Measurements from ENCODE around the gene CLSTN1.
"Not testable (repeated sequence)": the region's sequence is repeated elsewhere in the genome, so short reads cannot be mapped to it uniquely, and the experiment has no call there.

CLSTN1 gene

DNA sequence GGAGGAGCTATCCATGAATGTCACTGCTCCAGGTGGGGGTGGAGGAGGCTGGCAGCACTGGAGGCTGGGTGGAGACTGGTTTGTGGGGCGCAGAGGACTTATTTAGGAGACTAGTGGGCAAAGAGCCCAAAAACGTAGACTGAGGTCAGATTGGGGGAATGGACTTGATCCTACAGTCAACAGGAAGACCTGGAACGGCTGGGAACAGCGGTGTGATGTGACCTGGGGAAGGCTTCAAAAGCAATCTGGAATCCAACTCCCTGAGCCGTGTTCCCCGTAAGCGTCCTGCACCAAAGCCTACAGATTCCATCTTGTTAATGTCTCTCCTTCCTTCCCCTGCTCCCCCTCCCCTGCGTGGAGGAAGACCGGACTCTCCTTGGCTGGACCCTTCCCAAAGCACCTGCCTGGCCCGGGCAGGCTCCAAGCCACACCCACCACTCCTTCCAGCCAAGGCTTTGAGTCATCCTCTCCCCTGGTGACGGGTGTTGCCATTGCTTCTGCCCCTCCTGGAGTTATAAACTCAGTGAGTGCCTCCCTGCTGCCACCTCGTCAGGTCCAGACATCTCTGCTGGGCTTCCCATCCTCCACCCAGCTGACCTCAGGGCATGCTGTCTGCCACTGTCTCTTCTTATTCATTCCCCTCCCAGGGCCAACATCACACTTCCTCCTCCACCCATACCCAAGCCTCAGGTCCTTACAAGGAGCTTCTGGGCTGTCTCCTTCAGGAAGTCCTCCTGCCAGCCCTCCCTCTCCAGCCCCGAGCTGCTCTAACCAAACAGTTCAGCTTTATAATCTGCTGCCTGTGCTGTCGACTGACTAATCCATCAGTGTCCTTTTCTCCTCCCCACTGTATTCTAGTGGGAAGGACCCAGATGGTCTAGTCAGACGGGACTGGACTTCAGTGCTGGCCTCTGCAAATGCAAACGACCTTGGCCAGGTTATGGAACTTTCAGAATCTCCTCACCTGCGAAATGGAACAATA lies 1.6 kb upstream of the CLSTN1 start:
- DNase-seq (ENCODE audit: low read depth): peak; percentile 22

DNA sequence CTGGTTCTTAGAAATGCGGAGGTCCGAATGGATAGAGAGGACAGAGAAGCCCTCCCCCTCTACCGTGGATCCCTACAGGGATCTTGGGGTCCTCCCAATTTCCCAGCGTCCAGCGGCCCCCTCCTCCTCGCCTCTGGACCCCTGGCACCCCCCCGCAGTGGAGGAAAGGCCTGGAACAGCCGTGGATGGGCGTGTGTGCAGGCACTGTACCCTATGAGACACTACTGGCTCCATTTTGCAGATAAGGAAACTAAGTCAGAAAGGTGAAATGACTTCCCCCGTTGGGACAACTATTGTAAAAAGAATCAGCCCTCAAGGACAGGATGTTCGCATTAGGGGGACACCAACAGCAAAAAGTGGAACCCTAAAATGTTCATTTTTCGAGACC lies 931 bp upstream of the CLSTN1 start:
- DNase-seq (ENCODE audit: low read depth): no peak

DNA sequence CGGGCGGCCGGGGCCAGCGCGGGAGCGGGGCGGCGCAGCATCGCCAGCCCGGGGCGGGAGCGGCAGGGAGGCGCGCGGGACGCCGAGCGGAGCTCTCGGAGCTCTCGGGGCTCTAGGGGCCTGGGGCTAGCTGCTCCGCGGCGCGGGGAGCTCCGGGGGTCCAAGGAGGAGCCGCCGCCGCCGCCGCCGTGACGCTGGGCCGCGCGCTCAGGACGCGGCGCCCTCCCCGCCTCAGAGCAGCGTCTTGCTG lies 147 bp downstream of the CLSTN1 start:
- no peak for DNase-seq (ENCODE audit: low read depth)

DNA sequence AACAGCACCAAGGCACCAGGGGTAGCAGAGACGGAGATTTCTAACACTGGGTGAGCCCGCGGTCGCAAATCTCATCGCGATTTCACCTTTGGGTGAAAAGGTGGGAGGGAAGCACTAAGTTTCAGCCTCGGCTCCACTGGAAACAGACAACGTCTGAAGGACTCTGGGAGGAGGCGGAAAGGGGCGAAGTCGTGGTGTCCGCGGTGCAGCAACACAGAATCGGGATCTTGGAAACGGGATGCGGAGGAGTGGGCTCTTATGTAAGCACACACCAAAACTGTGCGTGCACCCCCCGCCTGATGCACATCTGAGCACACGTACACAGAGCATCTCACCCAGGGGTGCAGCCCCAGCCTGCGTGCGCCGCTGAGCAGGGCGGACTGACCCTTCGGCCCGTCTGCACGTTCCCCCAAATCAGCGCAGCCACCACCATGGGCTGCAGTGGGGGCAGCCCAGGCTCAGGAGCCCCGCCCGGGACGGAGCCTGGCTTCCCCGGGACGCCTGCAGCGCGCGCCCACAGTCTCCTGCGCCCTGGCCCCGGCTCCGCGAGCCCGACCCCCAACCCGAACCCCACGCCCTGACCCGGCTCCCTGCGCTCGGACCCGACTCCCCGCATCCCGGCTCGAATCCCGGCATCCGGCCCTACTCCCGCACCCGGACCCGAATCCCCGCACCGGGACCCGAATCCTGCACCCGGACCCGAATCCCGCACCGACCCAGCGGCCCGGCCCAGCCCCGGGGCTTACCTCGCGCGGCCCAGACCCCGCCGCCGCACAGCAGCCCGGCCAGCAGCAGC lies 670 bp downstream of the CLSTN1 start:
- no peak for DNase-seq (ENCODE audit: low read depth)

DNA sequence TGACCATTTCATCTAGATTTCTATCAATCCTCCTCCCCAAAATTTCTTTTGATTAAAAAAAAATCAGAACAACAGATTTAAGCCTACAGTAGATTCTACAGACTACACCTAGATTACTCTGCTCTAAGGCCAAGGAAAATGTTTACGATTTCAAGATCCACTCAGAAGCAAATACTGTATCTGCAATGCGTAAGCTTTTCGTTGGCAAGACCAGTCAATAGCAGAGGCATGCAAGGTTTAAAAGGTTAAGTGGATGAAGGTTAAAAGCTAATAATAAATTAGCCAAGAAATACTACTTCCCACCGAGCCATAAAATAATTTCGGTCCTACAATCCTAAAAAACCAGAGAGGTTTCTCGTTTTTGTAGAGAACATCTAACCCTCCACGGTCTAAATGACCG lies 1.3 kb downstream of the CLSTN1 start:
- DNase-seq (ENCODE audit: low read depth): no peak

DNA sequence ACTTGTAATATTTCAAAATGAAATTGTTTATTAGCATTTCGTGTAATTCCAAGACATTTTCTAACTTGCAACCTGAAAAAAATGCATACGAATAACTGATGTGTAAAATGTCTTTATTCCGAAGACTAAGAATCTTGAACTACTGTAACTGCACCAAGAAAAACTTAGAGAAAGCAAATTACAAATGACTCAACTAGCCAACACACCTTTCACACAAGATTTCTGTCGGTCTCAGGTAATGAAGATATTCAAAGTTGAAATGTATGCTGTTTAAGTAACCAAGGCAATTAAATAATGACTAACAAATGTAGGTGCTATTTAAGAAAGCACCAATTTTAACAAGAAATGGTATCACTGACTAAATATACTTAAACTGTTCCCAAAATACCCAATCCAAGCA lies 2.1 kb downstream of the CLSTN1 start:
- no peak for DNase-seq (ENCODE audit: low read depth)

DNA sequence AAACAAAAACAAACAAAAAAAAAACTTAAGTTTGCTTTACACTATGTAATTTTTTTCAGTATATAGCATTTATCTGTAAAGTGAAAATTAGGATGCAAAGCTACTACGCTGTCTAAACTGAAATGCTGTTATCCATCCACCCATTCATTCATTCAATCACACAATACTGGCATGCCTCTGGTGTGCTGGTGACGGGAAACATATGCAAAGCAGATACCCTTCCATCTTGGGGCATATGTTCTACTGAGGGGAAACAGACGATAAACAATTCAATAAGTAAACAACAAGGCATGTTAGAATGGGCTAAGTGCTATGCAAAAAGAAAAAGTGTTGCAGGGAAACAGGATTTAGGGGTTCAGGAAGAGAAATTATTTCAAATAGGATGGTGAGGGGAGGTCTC lies 3.2 kb downstream of the CLSTN1 start:
- no peak for DNase-seq (ENCODE audit: low read depth)

DNA sequence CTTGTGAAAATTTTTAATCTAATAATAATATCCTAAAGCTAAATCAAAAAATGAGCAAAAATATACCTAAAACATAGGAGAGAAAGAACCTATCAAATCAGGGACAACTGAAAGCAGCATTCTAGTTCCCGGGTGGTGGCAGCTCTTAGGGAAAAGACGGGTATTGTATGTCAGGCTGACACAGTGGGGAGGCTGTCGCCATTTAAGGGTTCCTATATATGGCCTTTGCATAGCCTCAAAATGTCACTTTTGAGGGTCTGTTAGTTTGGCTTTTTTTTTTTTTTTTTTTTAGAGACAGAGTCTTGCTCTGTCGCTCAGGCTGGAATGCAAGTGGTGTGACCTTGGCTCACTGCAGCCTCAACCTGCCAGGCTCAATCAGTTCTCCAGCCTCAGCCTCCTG lies 6.0 kb downstream of the CLSTN1 start:
- DNase-seq (ENCODE audit: low read depth): no peak

DNA sequence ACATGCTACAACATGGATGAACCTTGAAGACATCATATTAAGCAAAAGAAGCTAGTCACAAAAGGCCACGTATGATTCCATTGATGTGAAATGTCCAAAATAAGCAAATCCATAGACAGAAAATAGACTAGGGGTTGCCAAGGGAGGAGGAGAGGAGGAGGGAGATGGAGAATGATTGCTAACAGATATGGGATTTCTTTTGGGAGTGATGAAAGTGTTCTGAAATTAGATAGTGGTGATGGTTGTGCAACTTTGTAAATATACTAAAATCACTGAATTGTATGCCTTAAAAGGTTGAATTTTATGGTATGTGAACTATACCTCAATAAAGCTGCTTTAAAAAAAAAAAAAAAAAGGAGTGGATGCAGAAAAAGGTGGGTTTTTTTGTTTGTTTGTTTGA lies 7.6 kb downstream of the CLSTN1 start:
- DNase-seq (ENCODE audit: low read depth): peak; percentile 81

DNA sequence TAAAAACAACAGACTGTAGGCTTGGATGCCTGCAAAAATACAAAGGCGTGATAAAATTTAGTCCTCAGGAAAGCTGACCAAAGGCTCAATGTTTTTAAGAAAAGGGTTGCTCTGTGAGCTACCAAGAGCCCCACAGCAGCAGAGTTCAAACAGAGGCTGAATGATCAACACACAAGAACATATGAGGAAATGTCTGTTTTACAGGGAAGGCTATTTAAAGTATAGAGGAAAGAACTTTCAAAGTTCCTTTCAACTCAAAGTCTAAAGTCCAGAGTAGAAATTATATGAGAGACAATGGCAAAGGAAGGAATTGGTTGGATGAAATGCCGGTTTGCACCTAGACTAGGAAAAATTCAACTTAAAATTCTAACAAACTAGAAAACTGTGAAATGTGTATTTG lies 8.6 kb downstream of the CLSTN1 start:
- DNase-seq (ENCODE audit: low read depth): no peak

DNA sequence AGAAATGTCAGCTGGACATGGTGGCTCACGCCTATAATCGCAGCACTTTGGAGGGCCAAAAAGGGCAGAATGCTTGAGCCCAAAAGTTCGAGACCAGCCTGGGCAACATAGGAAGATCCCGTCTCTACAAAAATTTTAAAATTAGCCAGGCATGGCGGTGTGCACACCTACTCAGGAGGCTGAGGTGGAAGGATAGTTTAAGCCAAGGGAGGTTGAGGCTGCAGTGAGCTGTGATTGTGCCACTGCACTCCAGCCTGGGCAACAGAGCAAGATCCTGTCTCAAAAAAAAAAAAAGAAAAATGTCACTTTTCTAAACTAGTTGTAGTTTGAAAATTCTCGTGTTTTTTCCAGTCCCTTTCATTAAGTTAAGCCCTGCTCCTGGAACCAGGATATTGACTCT lies 9.1 kb downstream of the CLSTN1 start:
- no peak for DNase-seq (ENCODE audit: low read depth)

DNA sequence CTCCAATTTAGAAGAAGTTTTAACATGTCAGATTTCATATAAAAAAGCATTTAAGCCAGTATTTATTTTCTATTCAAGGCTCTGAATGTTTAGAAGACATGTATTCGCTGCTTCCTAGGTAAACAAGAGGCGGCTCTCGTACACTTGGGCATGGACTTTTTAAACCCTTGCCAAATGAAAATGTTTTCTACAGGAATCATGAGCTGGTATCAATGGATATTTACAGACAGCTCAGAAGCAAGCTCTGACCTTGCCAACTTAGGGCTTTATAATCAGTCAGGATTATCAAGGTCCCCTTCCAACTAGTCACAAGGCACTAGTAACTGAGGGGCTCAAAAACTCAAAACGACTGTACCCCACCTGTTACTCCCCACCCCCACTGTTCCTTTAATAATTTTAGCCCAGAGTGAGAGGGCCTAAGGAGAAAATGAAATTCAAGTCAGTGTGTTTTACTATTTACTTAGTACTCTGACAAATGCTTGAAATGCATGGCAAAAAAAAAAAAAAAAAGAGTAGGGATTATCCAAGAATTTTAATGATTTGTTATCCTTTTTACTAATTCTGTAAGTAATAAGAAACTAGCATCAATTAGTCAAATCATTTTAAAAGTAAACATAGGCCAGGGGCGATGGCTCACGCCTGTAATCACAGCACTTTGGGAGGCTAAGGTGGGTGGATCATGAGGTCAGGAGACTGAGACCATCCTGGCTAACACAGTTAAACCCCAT lies 12.4 kb downstream of the CLSTN1 start:
- no peak for DNase-seq (ENCODE audit: low read depth)

DNA sequence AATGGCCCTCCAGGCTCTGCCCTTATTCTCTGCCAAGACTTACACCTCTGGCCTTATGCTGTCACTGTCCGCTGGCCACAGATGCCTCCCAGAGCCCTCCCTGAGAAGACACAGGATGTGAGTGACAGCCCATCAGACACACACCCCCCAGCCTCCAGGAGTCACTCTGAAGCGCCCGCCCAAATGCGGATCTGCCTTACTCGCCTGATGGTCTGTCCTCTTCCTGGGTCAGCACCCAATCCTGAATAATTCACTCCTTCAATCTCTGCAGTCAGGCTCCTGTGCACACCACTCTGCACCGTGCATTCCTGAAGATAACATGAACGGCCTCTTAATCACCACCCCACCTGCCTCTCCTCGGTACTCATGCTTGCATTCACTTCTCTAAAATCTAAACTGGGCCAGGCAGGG lies 14.7 kb downstream of the CLSTN1 start:
- DNase-seq (ENCODE audit: low read depth): no peak

DNA sequence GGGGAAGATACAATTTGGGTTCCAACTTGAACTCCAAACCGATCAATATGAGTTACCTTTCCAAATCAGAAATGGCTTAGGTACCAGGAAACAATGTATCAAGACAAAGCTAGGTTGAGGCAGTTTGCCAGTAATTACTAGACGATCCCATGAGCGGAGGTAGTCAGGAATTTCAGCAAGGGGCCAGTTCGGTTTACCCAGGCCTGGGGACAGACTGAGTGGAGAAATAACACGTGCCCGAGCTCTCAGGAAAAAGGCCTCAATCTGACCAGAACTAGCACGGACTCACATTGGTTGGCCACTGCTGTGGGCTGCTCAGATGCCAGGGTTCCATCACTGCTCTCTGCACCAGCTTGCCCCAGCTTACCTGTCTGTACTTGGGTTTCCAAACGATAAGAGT lies 15.3 kb downstream of the CLSTN1 start:
- no peak for DNase-seq (ENCODE audit: low read depth)

DNA sequence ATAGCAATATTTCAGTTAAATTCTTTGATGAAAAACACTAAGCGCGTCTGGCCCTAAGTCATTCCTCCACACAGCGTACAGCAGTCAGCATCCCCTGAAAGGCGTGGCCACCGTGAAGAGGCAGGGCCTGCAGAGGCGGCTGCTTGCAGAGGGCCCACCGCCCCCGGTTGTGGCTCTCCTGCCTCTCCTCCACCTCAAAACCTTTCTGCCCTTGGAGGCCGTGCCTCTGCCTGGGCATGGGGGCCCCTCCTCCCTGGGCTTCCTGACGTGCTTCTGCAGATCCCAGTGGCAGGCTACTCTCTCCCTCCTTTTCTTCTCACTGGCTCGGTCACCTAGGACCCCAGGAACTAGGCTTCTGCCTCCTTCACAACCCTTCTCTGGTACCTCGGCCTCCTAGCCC lies 16.2 kb downstream of the CLSTN1 start:
- no peak for DNase-seq (ENCODE audit: low read depth)

DNA sequence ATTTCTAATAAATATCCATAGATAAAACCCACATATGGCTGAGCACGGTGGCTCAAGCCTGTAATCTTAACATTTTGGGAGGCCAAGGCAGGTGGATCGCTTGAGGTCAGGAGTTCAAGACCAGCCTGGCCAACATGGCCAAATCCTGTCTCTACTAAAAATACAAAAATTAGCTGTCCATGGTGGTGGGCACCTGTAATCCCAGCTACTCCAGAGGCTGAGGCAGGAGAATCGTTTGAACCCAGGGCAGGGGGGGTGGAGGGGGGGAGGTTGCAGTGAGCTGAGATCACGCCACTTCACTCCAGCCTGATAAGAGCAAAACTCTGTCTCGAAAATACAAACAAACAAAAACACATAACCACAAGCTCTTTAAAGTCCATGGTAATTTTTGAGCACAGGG lies 17.8 kb downstream of the CLSTN1 start:
- DNase-seq (ENCODE audit: low read depth): not testable (repeated sequence)

DNA sequence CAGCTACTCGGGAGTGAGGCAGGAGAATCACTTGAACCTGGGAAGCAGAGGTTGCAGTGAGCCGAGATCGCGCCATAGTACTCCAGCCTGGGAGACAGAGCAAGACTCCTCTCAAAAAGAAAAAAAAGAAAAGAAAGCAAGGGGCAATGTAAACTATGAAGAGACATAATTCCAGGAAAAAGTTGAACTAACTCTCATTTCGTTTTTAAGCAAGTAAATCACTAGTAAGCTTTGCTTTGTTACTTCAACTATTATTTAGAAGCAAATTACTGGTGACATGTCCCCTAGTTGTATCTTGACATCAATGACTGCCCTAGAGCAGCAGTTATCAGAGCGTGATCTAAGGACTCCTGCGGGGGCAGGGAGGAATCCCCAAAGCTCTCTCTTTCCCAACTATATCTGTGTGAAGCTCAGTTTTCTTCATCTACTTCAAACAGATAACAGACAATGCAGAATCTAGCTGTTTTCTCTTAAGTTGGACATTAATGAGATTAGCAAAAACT lies 18.7 kb downstream of the CLSTN1 start:
- no peak for DNase-seq (ENCODE audit: low read depth)

DNA sequence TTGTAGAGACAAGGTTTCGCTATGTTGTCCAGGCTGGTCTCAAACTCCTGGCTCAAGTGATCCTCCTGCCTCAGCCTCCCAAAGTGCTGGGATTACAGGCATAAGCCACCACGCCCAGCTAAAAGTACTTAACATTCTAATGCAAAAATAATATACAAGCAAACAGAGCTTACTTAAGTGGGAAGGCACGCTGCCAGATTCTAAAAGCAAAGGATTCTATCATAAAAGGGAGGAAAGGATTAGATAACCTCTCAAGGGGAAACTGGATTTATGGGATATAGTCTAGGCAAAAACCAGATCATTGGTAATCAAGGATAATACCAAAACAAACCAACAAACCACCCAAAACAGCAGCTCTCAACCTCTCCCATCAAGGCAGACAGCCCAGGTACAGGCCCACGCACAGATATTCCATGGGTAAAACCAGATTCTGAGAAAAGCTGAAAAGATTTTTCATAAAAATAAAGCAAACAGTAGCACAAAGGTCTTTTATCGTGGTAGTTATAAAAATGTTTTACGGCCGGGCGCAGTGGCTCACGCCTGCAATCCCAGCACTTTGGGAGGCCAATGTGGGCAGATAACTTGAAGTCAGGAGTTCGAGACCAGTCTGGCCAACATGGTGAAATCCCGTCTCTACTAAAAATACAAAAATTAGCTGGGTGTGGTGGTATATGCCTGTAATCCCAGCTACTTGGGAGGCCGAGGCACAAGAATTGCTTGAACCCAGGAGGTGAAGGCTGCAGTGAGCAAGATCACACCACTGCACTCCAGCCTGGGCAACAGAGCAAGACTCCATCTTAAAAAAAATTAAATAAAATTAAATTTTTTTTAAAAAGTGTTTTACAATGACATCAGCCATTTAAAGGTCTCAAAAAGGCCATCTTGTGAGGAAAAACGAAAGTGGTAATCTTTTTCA lies 20.5 kb downstream of the CLSTN1 start:
- not testable (repeated sequence) for DNase-seq (ENCODE audit: low read depth)

DNA sequence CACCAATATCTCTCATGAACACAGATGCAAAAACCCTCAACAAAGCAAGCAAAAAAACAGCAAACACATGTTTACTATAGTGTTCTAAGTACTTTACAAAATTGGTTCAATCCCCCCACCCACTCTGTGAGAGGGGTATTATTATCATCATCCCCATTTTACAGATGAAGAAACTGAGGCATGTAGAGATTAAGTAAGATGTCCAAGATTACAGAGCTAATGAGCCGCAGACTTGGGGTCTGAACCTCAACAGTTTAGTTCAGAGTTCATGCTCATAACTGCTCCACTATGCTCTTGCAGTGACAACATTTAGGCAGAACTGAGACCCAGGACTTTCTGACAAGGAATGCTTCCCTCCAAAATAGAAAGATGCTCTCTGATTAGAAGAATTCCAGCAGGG lies 21.9 kb downstream of the CLSTN1 start:
- DNase-seq (ENCODE audit: low read depth): no peak

DNA sequence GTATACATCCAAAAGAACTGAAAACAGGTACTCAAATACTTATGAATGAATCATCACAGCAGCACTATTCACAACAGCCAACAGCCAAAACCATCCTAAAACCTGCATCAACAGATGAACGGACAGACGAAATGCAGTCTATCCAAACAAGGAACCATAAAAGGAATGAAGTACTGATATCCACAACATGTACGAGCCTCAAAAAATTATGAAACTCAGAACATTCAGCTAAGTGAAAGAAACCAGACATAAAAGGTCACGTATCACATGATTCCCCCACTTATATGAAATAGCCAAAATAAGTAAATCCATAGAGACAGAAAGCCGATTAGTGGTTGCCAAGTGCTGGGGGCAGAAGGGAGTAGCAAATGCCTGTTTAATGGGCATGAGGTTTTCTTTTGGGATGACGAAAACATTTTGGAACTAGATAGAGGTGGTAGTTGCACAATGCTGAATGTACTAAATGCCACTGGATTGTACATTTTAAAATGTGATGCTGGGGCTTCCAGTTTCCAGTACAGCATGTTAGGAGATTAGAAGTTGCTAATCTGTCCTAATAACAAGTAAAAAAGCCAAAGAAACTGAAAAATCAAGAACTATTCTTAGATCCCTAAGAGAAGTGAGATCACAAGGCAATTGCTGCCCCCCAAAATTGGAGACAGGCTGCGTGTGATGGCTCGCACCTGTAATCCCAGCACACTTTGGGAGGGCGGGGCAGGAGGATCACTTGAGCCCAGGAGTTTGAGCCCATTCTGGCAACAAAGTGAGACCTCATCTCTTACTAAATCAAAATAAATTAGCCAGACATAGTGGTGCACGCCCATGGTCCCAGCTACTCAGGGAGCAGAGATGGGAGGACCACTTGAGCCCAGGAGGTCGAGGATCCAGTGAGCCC lies 25.3 kb downstream of the CLSTN1 start:
- DNase-seq (ENCODE audit: low read depth): peak; percentile 97

DNA sequence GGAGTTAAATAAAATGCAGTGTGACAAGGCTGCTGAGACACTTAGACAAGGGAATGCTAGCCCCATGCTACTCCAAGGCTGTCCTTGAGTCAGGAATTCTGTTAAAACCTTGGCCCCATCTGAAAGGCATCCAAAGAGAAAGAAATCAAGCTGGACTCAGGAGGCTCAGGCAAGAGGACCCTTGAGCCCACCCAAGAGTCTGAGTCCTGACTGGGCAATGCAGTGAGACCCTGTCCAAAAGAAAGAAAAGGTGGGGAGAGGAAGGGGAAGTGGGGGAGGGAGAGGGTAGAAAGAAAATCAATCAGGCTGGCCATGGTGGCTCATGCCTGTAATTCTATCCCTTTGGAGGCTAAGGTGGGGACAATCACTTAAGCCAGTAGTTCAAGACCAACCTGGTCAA lies 26.7 kb downstream of the CLSTN1 start:
- no peak for DNase-seq (ENCODE audit: low read depth)

Data from fibroblast of gingiva (primary cell).